Vagina (tissue), 2 donors: ENCODE results near the gene TIMM23B.

ENCODE experiments used
- CTCF ChIP-seq, 3 experiments: fragments of 450-650 bp in 2 of 3; fragments of 200-600 bp in 1 of 3; sonication (generic) in 1 of 3; IDR thresholded peaks; one replicate each; pipeline ENCODE4 v1.5.1; 2017 to 2019; ENCODE audit warnings: antibody characterized with exemption in 3 of 3, mild to moderate bottlenecking in 2 of 3, moderate library complexity in 2 of 3
- POLR2A ChIP-seq, 2 donors: fragments of 450-650 bp; IDR thresholded peaks; one replicate each; pipeline ENCODE4 v1.6.1; 2017; ENCODE audit warnings: antibody characterized with exemption in 2 of 2, mild to moderate bottlenecking in 2 of 2, moderate library complexity in 2 of 2
- POLR2AphosphoS5 ChIP-seq, 2 donors: sonication (generic); formaldehyde crosslinking; IDR thresholded peaks; one replicate each; pipeline ENCODE4 v1.9.0; 2017; ENCODE audit warnings: antibody characterized with exemption in 2 of 2, mild to moderate bottlenecking in 2 of 2, low read depth in 1 of 2; ENCODE audit not compliant: insufficient read depth in 1 of 2

- TF ChIP-seq POLR2A (IDR thresholded peaks at IDR 0.05): no peak
- no peak for TF ChIP-seq POLR2AphosphoS5 (IDR thresholded peaks at IDR 0.05; ENCODE audit: insufficient read depth in 1 of 2, low read depth in 1 of 2)
- no peak for TF ChIP-seq CTCF (IDR thresholded peaks at IDR 0.05)
Measured at GRCh38 chr10:50021646-50022045, 79.8 kb downstream of the TIMM23B start.
